GM10248 (cell line): Measurements from ENCODE around the gene SARM1.

Experiments used
- CTCF ChIA-PET: fragments of 300-600 bp; sonication (Branson Sonifier 250); formaldehyde crosslinking; extraction: SDS; loops from one replicate; lab custom pipeline; 2021; ENCODE audit warnings: antibody characterized with exemption; lab: Yijun Ruan, JAX
- POLR2A ChIA-PET: fragments of 350-650 bp; sonication (Branson Sonifier 250); formaldehyde crosslinking; extraction: SDS; loops from one replicate; lab custom pipeline; 2020; ENCODE audit warnings: antibody characterized with exemption; lab: Yijun Ruan, JAX
- DNase-seq: peaks from one replicate; pipeline ENCODE4 v3.0.0; 2012; ENCODE audit errors: extremely low spot score
- CTCF ChIP-seq: IDR thresholded peaks from 2 replicates; pipeline ENCODE4 v1.5.1; 2012; ENCODE audit warnings: mild to moderate bottlenecking, low read depth; ENCODE audit errors: extremely low read depth, missing control alignments, control extremely low read depth

The SARM1 gene

GRCh38 chr17:28368915-28369683 is 2.4 kb upstream of the SARM1 start:
- no peak for TF ChIP-seq CTCF
- ChIA-PET CTCF (interaction anchor here (1.0 to 4.6 kb wide), 3 partner anchors 11 to 47 kb away, joined by 3 to 20 read pairs (median 5); partner anchors contain the start of genes POLDIP2 and TNFAIP1), POLR2A (interaction anchor here (1.4 to 1.6 kb wide), 2 partner anchors 10 to 11 kb away, joined by 3 to 10 read pairs; partner anchors contain the start of gene POLDIP2)
- DNase-seq = no peak

GRCh38 chr17:28369684-28370034 is 1.8 kb upstream of the SARM1 start:
- TF ChIP-seq CTCF = no peak
- CTCF ChIA-PET = interaction anchor here (1.0 to 4.6 kb wide), 3 partner anchors 12 to 47 kb away, joined by 3 to 20 read pairs (median 5); partner anchors contain the start of genes POLDIP2 and TNFAIP1
- DNase-seq = no peak

GRCh38 chr17:28370035-28370743 is 1.3 kb upstream of the SARM1 start, which contains the start of gene VTN:
TSS of gene VTN (minus strand) at chr17:28370307. CDS start at chr17:28370203, 104 bp downstream.
- no peak for TF ChIP-seq CTCF
- ChIA-PET POLR2A (interaction anchor here (1.4 kb wide), 1 partner anchor 11 kb away, joined by 3 read pairs; no protein-coding TSS in a partner anchor), CTCF (interaction anchor here (1.0 to 4.6 kb wide), 3 partner anchors 12 to 46 kb away, joined by 3 to 20 read pairs (median 5); partner anchors contain the start of genes POLDIP2 and TNFAIP1)
- DNase-seq = no peak

More at GRCh38 chr17:28369684-28370034, 1.8 kb upstream of the SARM1 start:
- POLR2A ChIA-PET = interaction anchor here (1.4 kb wide), 1 partner anchor 10 kb away, joined by 3 read pairs; no protein-coding TSS in a partner anchor

GRCh38 chr17:28370744-28371103 is 770 bp upstream of the SARM1 start:
- POLR2A ChIA-PET = interaction anchor here (1.4 kb wide), 1 partner anchor 11 kb away, joined by 3 read pairs; no protein-coding TSS in a partner anchor
- no peak for DNase-seq
- CTCF ChIA-PET = interaction anchor here (1.0 to 1.8 kb wide), 2 partner anchors 9 to 46 kb away, joined by 3 to 5 read pairs; no protein-coding TSS in a partner anchor
- no peak for TF ChIP-seq CTCF

GRCh38 chr17:28372203-28372944 is 880 bp downstream of the SARM1 start:
- DNase-seq = peak; percentile 45
- TF ChIP-seq CTCF = no peak
- ChIA-PET POLR2A (no interaction called here), CTCF (interaction anchor here (1.4 kb wide), 3 partner anchors 11 to 17 kb away, joined by 3 to 4 read pairs (median 3); no protein-coding TSS in a partner anchor)
